Hepatocyte (in vitro differentiated cells): ENCODE results near the gene ITPK1. TPM values are rescaled to one million over a fixed set of nuclear protein-coding genes. Genes with fewer than 3 reads are reported as not detected.

Experiments
- DNase-seq: peaks from one replicate; pipeline ENCODE4 v3.0.0-alpha.2; 2016; ENCODE audit warnings: low spot score
- H2AFZ ChIP-seq: fragments of 200-600 bp; sonication (generic); 2 replicates; pipeline ENCODE4 v1.6.0; 2016; ENCODE audit warnings: antibody characterized with exemption, mild to moderate bottlenecking
- H3K27ac ChIP-seq: fragments of 200-600 bp; sonication (generic); 2 replicates; pipeline ENCODE4 v1.5.1; 2016; ENCODE audit warnings: mild to moderate bottlenecking
- H3K27me3 ChIP-seq: fragments of 200-600 bp; sonication (generic); 2 replicates; pipeline ENCODE4 v1.6.1; 2016
- H3K36me3 ChIP-seq: fragments of 200-600 bp; sonication (generic); replicated peaks from 2 replicates; pipeline ENCODE4 v1.5.1; 2016; ENCODE audit warnings: low read depth; ENCODE audit not compliant: insufficient read depth
- H3K4me1 ChIP-seq: fragments of 200-600 bp; sonication (generic); 2 replicates; pipeline ENCODE4 v1.5.1; 2016; ENCODE audit warnings: mild to moderate bottlenecking, moderate library complexity; ENCODE audit not compliant: insufficient read depth
- H3K4me2 ChIP-seq: fragments of 200-600 bp; sonication (generic); 2 replicates; pipeline ENCODE4 v1.6.0; 2016
- H3K4me3 ChIP-seq: fragments of 200-600 bp; sonication (generic); 2 replicates; pipeline ENCODE4 v1.5.1; 2016; ENCODE audit warnings: mild to moderate bottlenecking
- H3K79me2 ChIP-seq: fragments of 200-600 bp; sonication (generic); 2 replicates; pipeline ENCODE4 v1.6.0; 2017; ENCODE audit warnings: mild to moderate bottlenecking
- H3K9me2 ChIP-seq: fragments of 200-600 bp; sonication (generic); replicated peaks from 2 replicates; pipeline ENCODE4 v1.6.0; 2017; ENCODE audit warnings: mild to moderate bottlenecking; ENCODE audit not compliant: insufficient read depth
- H3K9me3 ChIP-seq: fragments of 200-600 bp; sonication (generic); 2 replicates; pipeline ENCODE4 v1.5.1; 2016; ENCODE audit warnings: low read depth, mild to moderate bottlenecking
- H4K20me1 ChIP-seq: fragments of 200-600 bp; sonication (generic); 2 replicates; pipeline ENCODE4 v1.6.0; 2016; ENCODE audit warnings: mild to moderate bottlenecking; ENCODE audit not compliant: insufficient read depth, poor library complexity, severe bottlenecking
- EZH2 ChIP-seq: fragments of 200-600 bp; sonication (generic); IDR thresholded peaks from 2 replicates; pipeline ENCODE4 v1.6.1; 2016; ENCODE audit warnings: antibody characterized with exemption, mild to moderate bottlenecking, borderline replicate concordance
- EZH2phosphoT487 ChIP-seq: fragments of 200-600 bp; sonication (generic); IDR thresholded peaks from one replicate; pipeline ENCODE4 v1.6.1; 2018; ENCODE audit warnings: antibody characterized with exemption, mild to moderate bottlenecking, low read depth, moderate library complexity; ENCODE audit not compliant: unreplicated experiment, severe bottlenecking
- WGBS: methylation state at CpG from one replicate; pipeline ENCODE4 v1.1.6; 2016; ENCODE audit warnings: low lambda C conversion rate; ENCODE audit errors: missing lambda C conversion rate; 5-methylcytosine and 5-hydroxymethylcytosine counted together
- polyA plus RNA-seq: library from polyadenylated mRNA; unstranded; fragments of >200 nt; fragmentation: Nextera tagmentation; extraction: Ambion mirVana; gene quantifications from 2 replicates; pipeline ENCODE4 v1.2.1, GENCODE V29; 2016
- total RNA-seq: library from RNA; depleted of rRNA; stranded (reverse); fragments of >200 nt; gene quantifications from 2 replicates; pipeline ENCODE4 v1.2.3, GENCODE V29; 2014
- TF ChIP-seq, protein P1 (sequence below): fragments of 200-600 bp; sonication (generic); IDR thresholded peaks from 2 replicates; pipeline ENCODE4 v1.5.1; 2016; ENCODE audit warnings: antibody characterized with exemption, mild to moderate bottlenecking; ENCODE audit not compliant: poor library complexity

Gene ITPK1
- total and polyA plus RNA-seq, 2 experiments from 2014 or later: 49.8 to 66.7 TPM

DNA sequence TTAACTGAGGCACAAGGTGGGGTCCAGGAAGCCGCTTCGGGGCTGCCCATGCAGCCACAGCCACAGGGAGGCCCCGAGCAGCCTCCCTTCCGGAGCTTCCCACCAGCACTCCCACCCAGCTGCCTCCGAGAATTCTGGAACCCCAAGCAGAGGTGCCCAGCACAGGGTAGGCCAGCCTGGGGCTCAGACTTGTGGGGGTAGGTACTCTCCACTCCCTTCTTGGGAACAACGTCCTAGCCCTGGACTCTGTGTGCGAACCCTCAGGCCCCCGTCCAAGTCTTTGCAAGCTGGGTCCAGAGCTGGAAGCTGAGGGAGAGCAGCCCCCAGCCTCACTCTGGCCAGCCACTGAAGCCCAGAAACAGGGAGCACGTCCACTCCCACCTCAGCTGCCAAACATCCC, 16.1 kb downstream of the ITPK1 start:
- peaks cover 94% of the 10 kb centered on the region for H3K79me2 ChIP-seq
- H3K27ac ChIP-seq: no peak overlapping the region
- H3K9me2 ChIP-seq: no peaks in the 10 kb centered on the region
- H4K20me1 ChIP-seq: peaks cover 21% of the 10 kb centered on the region
- H3K4me1 ChIP-seq: peaks cover 16% of the 10 kb centered on the region
- no peaks in the 10 kb centered on the region for H3K27me3 ChIP-seq
- TF ChIP-seq EZH2phosphoT487: no peak
- TF ChIP-seq, protein P1, sequence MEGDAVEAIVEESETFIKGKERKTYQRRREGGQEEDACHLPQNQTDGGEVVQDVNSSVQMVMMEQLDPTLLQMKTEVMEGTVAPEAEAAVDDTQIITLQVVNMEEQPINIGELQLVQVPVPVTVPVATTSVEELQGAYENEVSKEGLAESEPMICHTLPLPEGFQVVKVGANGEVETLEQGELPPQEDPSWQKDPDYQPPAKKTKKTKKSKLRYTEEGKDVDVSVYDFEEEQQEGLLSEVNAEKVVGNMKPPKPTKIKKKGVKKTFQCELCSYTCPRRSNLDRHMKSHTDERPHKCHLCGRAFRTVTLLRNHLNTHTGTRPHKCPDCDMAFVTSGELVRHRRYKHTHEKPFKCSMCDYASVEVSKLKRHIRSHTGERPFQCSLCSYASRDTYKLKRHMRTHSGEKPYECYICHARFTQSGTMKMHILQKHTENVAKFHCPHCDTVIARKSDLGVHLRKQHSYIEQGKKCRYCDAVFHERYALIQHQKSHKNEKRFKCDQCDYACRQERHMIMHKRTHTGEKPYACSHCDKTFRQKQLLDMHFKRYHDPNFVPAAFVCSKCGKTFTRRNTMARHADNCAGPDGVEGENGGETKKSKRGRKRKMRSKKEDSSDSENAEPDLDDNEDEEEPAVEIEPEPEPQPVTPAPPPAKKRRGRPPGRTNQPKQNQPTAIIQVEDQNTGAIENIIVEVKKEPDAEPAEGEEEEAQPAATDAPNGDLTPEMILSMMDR: no peak
- TF ChIP-seq EZH2: no peak
- no peak overlapping the region for H2AFZ ChIP-seq
- no peaks in the 10 kb centered on the region for H3K36me3 ChIP-seq
- H3K9me3 ChIP-seq: no peaks in the 10 kb centered on the region
- no peak for DNase-seq
- H3K4me3 ChIP-seq: no peak overlapping the region
- WGBS: 91% methylated on average over 6 of the region's 9 CpGs
- no peak overlapping the region for H3K4me2 ChIP-seq

DNA sequence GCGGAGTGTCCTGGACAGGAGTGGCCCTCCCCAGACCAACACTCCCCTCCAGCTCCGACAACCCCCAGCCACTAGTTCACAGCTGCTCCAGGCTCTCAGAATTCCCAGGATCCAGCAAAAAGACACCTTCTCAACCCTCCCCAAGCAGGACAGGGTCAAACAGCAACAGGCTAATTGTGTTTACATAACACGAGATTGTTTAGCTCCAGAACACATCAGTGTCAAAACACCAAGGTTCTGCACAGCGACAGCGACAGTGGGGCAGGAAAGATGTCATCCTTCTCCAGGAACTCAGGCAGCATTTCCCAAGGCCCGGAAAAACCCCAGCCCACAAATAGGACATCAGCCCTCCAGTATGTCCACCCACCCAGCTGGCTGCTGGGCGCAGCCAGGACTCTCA, 16.5 kb downstream of the ITPK1 start:
- Histone ChIP-seq H3K9me3 (no peaks in the 10 kb centered on the region), H3K27me3 (no peaks in the 10 kb centered on the region), H4K20me1 (peaks cover 25% of the 10 kb centered on the region), H3K4me1 (peaks cover 16% of the 10 kb centered on the region), H2AFZ (no peak overlapping the region), H3K4me2 (no peak overlapping the region), H3K79me2 (peaks cover 95% of the 10 kb centered on the region), H3K4me3 (no peak overlapping the region), H3K9me2 (no peaks in the 10 kb centered on the region), H3K36me3 (no peaks in the 10 kb centered on the region), H3K27ac (peak overlapping the region; percentile 37)
- no peak for DNase-seq
- 53% methylated on average over 7 of the region's 7 CpGs for WGBS
- TF ChIP-seq EZH2 (no peak), EZH2phosphoT487 (no peak)
- TF ChIP-seq, protein P1: no peak

DNA sequence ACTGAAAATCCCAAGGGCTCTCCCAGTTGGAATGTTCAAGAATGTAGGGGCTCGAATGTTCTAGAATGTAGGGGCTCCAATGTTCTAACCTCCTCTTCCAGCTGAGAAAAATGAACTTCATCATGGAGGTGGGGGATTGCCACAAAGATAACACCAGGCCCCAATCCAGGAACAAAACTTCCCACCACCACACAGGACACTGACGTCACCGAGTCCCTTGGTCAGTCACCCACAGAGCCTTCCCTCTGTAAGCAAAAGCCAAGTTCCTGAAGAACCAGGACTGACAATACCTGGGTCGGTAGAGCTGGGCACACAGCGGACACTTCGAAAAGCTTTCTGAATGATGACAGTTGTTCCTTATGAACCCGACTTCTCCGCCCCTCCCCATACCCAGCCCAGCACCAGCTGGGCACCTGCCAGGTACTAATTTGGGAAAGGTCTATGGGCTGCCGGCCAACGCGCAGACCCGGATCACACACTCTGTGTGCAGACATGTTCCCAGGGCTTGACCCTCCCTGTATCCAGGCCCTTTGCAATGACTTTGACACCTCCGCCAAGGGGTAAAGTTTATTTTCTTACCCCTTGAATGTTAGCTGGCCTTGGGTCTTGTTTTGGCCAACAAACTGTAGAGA, 18.9 kb downstream of the ITPK1 start:
- Histone ChIP-seq H3K36me3 (no peaks in the 10 kb centered on the region), H3K9me3 (no peaks in the 10 kb centered on the region), H4K20me1 (peaks cover 47% of the 10 kb centered on the region), H3K4me2 (no peak overlapping the region), H3K79me2 (peaks cover 97% of the 10 kb centered on the region), H3K9me2 (no peaks in the 10 kb centered on the region), H3K27ac (no peak overlapping the region), H3K4me3 (no peak overlapping the region), H3K4me1 (peaks cover 16% of the 10 kb centered on the region), H3K27me3 (no peaks in the 10 kb centered on the region), H2AFZ (no peak overlapping the region)
- no peak for DNase-seq
- no peak for TF ChIP-seq EZH2phosphoT487
- TF ChIP-seq, protein P1: no peak
- no peak for TF ChIP-seq EZH2
- WGBS: 89% methylated on average over 13 of the region's 13 CpGs
